Adrenal gland (tissue), 12 donors: ENCODE measurements around the gene GPR82. TPM values are rescaled to one million over a fixed set of nuclear protein-coding genes. Genes with fewer than 3 reads are reported as not detected.

ENCODE experiments used
- DNase-seq, 7 donors: peaks; one replicate each; pipeline ENCODE4 v3.0.0-alpha.2; 2019 to 2020
- H3K27ac ChIP-seq, 5 donors: fragments of 200-600 bp; sonication (generic) in 4 of 5; 1 replicate in 3 of 5; 2 replicates in 2 of 5; pipeline versions ENCODE4 v1.5.1 to v1.8.0; 2016 to 2020; ENCODE audit warnings: mild to moderate bottlenecking in 1 of 5
- H3K27me3 ChIP-seq: fragments of 200-600 bp; 2 replicates; pipeline ENCODE4 v1.8.0; 2021
- H3K36me3 ChIP-seq, 2 donors: fragments of 200-600 bp; replicated peaks in 1 of 2; 1 replicate in 1 of 2; 2 replicates in 1 of 2; pipeline versions ENCODE4 v1.5.1 to v1.8.0; 2018 to 2022
- H3K4me1 ChIP-seq, 2 donors: fragments of 200-600 bp; replicated peaks in 1 of 2; 1 replicate in 1 of 2; 2 replicates in 1 of 2; pipeline versions ENCODE4 v1.5.1 to v1.8.0; 2018 to 2021
- H3K4me3 ChIP-seq, 4 donors: fragments of 200-600 bp; sonication (generic) in 3 of 4; one replicate each; pipeline ENCODE4 v1.5.1; 2016 to 2018
- H3K9me3 ChIP-seq, 3 donors: fragments of 200-600 bp; sonication (generic) in 1 of 3; replicated peaks in 1 of 3; 1 replicate in 2 of 3; 2 replicates in 1 of 3; pipeline versions ENCODE4 v1.5.1 to v1.8.0; 2016 to 2021
- CTCF ChIP-seq, 6 experiments: fragments of 450-650 bp in 4 of 6; fragments of 200-600 bp in 2 of 6; sonication (generic) in 1 of 6; IDR thresholded peaks; 1 replicate in 5 of 6; 2 replicates in 1 of 6; pipeline versions ENCODE4 v1.5.1 to v1.8.0; 2016 to 2021; ENCODE audit warnings: antibody characterized with exemption in 6 of 6, mild to moderate bottlenecking in 2 of 6, moderate library complexity in 1 of 6
- POLR2A ChIP-seq, 2 donors: fragments of 450-650 bp; IDR thresholded peaks; one replicate each; pipeline ENCODE4 v1.6.1; 2017; ENCODE audit warnings: antibody characterized with exemption in 2 of 2, mild to moderate bottlenecking in 2 of 2, moderate library complexity in 1 of 2
- WGBS, 4 donors: extraction: QIAGEN DNeasy Blood & Tissue Kit in 2 of 4; methylation state at CpG; one replicate each; pipeline versions ENCODE4 v1.1.5 to v1.1.7; 2013 to 2017; 5-methylcytosine and 5-hydroxymethylcytosine counted together
- intact Hi-C, 2 donors: fragments of 100-400 bp; cut with DNase I; formaldehyde crosslinking; loops; one replicate each; pipeline versions ENCODE4 v1.14.1 to v1.15.0; 2022 to 2023
- polyA plus RNA-seq, 3 donors: library from polyadenylated mRNA; stranded (reverse); fragments of 200-250 nt in 2 of 3; fragments of 350-450 nt in 1 of 3; fragmentation: Illumina TruSeq in 1 of 3; extraction: RNeasy Lipid Tissue Mini Kit (QIAGEN cat#74804) in 1 of 3; gene quantifications; one replicate each; pipeline ENCODE4 v1.2.3, GENCODE V29; 2013 to 2014
- total RNA-seq, 9 donors: library from RNA; depleted of rRNA in 4 of 9; stranded (reverse); fragments of >200 nt in 4 of 9; fragments of 120-200 nt in 1 of 9; fragmentation: NEBNext Ultra II Directional in 1 of 9; extraction: Animal tissue kit (Norgen Biotek cat#: 25700) in 1 of 9; gene quantifications; one replicate each; pipeline versions ENCODE4 v1.1.0 to v1.2.4, GENCODE V29; 2013 to 2023
- donor health status: healthy with polysubstance abuse.
- donor health status: Bipolar disorder and iron deficiency.
- donor health status: DM: yes; HTN: yes; CAD: no.
- donor health status: DM: no; HTN: no; CAD: no.
- donor health status: DM: no; HTN: no; CAD: no.
- donor health status: DM: yes; HTN: yes; CAD: no.

Gene GPR82
- total and polyA plus RNA-seq, 12 donors, result 0.16 to 3.4 (median 0.74) TPM; not detected in 1

DNA sequence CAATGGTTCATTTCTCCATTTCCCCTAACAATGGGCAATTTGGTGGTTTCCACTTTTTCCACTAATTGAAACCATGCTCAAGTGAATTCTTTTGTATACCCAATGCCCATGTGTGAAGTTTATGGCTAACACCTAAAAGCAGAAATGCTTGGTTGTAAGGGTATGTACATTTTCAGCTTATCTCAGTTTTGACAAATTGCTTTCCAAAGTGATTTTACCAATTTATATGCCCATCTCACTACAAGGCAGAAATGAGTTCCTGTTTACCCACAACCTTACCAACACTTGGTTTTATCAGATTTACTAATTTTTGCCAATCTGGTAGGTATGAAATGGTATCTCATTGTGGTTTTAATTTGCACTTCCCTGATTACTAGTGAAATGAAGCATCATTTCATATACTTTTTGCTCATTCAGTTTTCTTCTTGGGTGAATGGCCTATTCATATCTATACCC, 20.4 kb upstream of the GPR82 start:
- Histone ChIP-seq H3K9me3 (no peaks in the 10 kb centered on the region), H3K27me3 (peaks cover 3% of the 10 kb centered on the region), H3K4me1 (peaks cover 0 to 4% of the 10 kb centered on the region in 2 donors), H3K36me3 (no peaks in the 10 kb centered on the region), H3K4me3 (no peak overlapping the region), H3K27ac (no peak overlapping the region)
- no peak for TF ChIP-seq CTCF (IDR thresholded peaks at IDR 0.05)
- intact Hi-C loops, result no loop called here
- DNase-seq, result no peak

GRCh38 chrX:41705042-41705441, 18.9 kb upstream of the GPR82 start:
- Histone ChIP-seq H3K27me3 (peaks cover 3% of the 10 kb centered on the region), H3K4me3 (no peak overlapping the region), H3K27ac (peak overlapping the region in 1 of 5 donors; percentile 57), H3K4me1 (peaks cover 0 to 4% of the 10 kb centered on the region in 2 donors), H3K9me3 (no peaks in the 10 kb centered on the region), H3K36me3 (no peaks in the 10 kb centered on the region)
- intact Hi-C loops, result no loop called here
- 71 to 100% (median 89%) methylated on average over 1 of the region's 1 CpG; no CpG with 5 or more reads in 1 of the 4 donors for WGBS, 4 donors
- TF ChIP-seq POLR2A (IDR thresholded peaks at IDR 0.05) (no peak), CTCF (IDR thresholded peaks at IDR 0.05) (no peak)
- DNase-seq, result no peak

DNA sequence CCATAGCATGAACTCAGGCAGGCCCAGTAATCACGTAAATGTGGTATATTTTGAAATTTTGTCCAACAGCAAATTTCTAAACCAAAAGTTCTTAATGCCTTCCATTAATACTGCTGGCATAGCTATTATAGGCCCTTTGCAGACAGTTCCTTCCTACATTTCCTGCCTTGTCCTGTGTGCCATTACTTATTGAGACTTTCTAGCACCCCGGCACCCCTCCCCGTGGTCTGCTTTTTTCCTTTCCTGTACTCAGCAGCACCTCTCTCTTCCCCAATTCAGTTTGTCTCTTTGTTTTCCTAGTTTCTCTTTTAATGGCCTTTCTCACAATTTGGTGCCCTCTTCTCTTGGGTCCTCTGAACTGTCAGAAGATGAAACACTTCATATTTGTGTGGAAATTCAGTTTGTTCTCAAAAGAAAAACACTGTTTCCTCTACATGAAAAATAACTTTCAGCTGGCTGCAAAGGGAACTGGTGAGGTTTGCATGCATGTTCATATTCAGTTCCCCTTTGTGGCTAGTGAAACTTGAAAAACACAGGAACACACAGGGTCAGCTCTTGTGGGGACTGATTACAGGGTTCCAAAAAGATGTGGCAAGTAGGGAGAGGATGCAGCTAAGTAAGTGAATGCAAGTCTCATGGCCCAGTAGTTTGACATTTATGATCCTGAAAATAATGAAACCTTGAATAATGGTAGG, 18.2 kb upstream of the GPR82 start:
- intact Hi-C loops, result no loop called here

DNA sequence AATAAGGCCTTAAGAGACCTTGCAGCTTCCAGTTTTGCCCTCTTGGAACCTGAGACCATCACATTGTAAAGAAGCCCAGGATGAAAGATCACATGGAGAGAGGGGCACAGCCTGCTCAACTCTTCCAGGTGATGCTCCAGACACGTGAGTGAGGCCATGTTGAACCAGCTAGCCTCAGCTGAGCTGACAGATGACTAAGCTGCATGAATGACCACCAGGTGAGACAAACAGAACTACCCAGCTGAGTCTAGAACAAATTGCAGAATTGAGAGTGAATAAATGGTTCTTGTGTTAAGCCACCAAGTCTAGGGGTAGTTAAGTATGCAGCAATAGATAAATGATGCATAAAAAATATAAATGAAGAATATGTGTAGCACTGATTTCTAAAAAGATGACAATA, 16.8 kb upstream of the GPR82 start:
- no peak for DNase-seq
- TF ChIP-seq POLR2A (IDR thresholded peaks at IDR 0.05), result no peak
- WGBS, 4 donors, result 50 to 100% (median 80%) methylated on average over 1 of the region's 1 CpG
- no peak overlapping the region for H3K4me3 ChIP-seq
- H3K27ac ChIP-seq, result peak overlapping the region in 1 of 5 donors; percentile 18
- intact Hi-C loops, result no loop called here
- no peaks in the 10 kb centered on the region for H3K36me3 ChIP-seq
- H3K4me1 ChIP-seq, result peaks cover 0 to 4% of the 10 kb centered on the region in 2 donors
- no peaks in the 10 kb centered on the region for H3K9me3 ChIP-seq
- H3K27me3 ChIP-seq, result no peaks in the 10 kb centered on the region

More for the DNA sequence above, 18.2 kb upstream of the GPR82 start:
- H3K27me3 ChIP-seq, result peaks cover 3% of the 10 kb centered on the region
- H3K9me3 ChIP-seq, result no peaks in the 10 kb centered on the region
- DNase-seq, result peak in 1 of 7 donors; percentile 16
- TF ChIP-seq CTCF (IDR thresholded peaks at IDR 0.05) (no peak), POLR2A (IDR thresholded peaks at IDR 0.05) (no peak)
- WGBS, 4 donors, result 50 to 67% (median 54%) methylated on average over 3 of the region's 3 CpGs
- no peaks in the 10 kb centered on the region for H3K36me3 ChIP-seq
- H3K4me1 ChIP-seq, result peaks cover 0 to 4% of the 10 kb centered on the region in 2 donors
- peak overlapping the region in 1 of 5 donors; percentile 57 for H3K27ac ChIP-seq
- no peak overlapping the region for H3K4me3 ChIP-seq

DNA sequence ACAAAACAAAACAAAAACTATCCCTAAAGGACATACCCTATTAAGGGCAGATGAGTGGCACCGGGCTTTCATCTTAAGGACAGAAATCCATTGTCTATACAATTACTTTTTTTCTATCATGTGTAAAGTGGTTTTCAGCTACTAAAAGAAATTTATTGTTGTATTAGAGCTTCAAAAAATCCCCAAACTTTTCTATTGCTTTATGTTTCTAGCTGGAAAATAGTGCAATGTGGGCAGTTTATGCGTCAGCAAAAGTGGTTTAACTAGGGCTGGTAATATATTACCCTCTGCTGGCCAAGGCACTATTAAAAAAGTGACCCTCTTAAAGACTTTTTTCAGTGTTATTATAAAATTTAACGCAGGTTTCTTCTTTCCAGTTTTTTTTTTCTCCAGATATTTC, 15.5 kb upstream of the GPR82 start:
- no peak overlapping the region for H3K4me3 ChIP-seq
- no peak overlapping the region for H3K27ac ChIP-seq
- TF ChIP-seq CTCF (IDR thresholded peaks at IDR 0.05) (no peak), POLR2A (IDR thresholded peaks at IDR 0.05) (no peak)
- no peaks in the 10 kb centered on the region for H3K36me3 ChIP-seq
- intact Hi-C loops, result no loop called here
- WGBS, 4 donors, result 54 to 91% (median 56%) methylated on average over 3 of the region's 3 CpGs
- DNase-seq, result no peak
- no peaks in the 10 kb centered on the region for H3K9me3 ChIP-seq
- H3K27me3 ChIP-seq, result no peaks in the 10 kb centered on the region
- H3K4me1 ChIP-seq, result peaks cover 0 to 4% of the 10 kb centered on the region in 2 donors
